K562 (cell line): Measurements from ENCODE around the gene BAIAP2. TPM values are rescaled to one million over a fixed set of nuclear protein-coding genes. Genes with fewer than 3 reads are reported as not detected.
A peak's percentile ranks its signal among the peaks of the same experiment; 100 is the strongest.

Experiments
- ATAC-seq: fragments of 200-7000 bp; cut with Tn5 transposase; 3 replicates; pipeline ENCODE4 v1.9.1; 2020; ENCODE audit warnings: moderate library complexity
- BruUV-seq: library from RNA; stranded (reverse); fragments of 400-500 nt; replicated peaks from 2 replicates; lab custom pipeline; 2021; lab: Mats Ljungman, UMichigan
- CTCF ChIA-PET: fragments of 300-600 bp; formaldehyde crosslinking; extraction: SDS; loops from one replicate; lab custom pipeline; 2021; ENCODE audit warnings: low intra/inter-chr PET ratio; lab: Yijun Ruan, JAX
- POLR2A ChIA-PET: fragments of 300-600, 350-650 bp; sonication (Branson Sonifier 250); formaldehyde crosslinking; extraction: SDS; loops from one replicate; lab custom pipeline; 2021; ENCODE audit warnings: antibody characterized with exemption, inconsistent platforms; lab: Yijun Ruan, JAX
- DNase-seq, 4 experiments: peaks; one replicate each; pipeline versions ENCODE4 v3.0.0 to v3.0.0-alpha.2; 2011 to 2018; ENCODE audit warnings: low spot score in 3 of 4, mixed read lengths in 3 of 4; ENCODE audit errors: extremely low read depth in 1 of 4
- FAIRE-seq: peaks from 2 replicates; lab custom pipeline; 2011; peaks lifted over from hg19 to GRCh38; lab: Jason Lieb, UNC
- H2AFZ ChIP-seq: 2 replicates; pipeline ENCODE4 v1.6.0; 2011; ENCODE audit warnings: low read depth, low read length, control low read depth, inconsistent platforms
- H3K27ac ChIP-seq: fragments of 200-600 bp; 3 replicates; pipeline ENCODE4 v1.8.0; 2011; ENCODE audit warnings: low read depth, mild to moderate bottlenecking, control low read depth, inconsistent platforms, low read length, moderate library complexity, mixed read lengths; ENCODE audit errors: extremely low read depth
- H3K27me3 ChIP-seq, 2 experiments: fragments of 300-600 bp in 1 of 2; 2 replicates in 1 of 2; 3 replicates in 1 of 2; pipeline versions ENCODE4 v1.6.0 to v1.8.0; 2011; ENCODE audit warnings: inconsistent platforms in 2 of 2, low read length in 2 of 2, mild to moderate bottlenecking in 1 of 2, mixed read lengths in 1 of 2, moderate library complexity in 1 of 2; ENCODE audit not compliant: control insufficient read depth in 2 of 2, insufficient read depth in 2 of 2
- H3K36me3 ChIP-seq: fragments of 300-600 bp; 3 replicates; pipeline ENCODE4 v1.8.0; 2011; ENCODE audit warnings: mild to moderate bottlenecking, low read length, inconsistent platforms; ENCODE audit not compliant: control insufficient read depth, insufficient read depth
- H3K4me1 ChIP-seq, 2 experiments: fragments of 200-600 bp in 1 of 2; replicated peaks in 1 of 2; 2 replicates in 1 of 2; 3 replicates in 1 of 2; pipeline versions ENCODE4 v1.5.1 to v1.8.0; 2011; ENCODE audit warnings: inconsistent platforms in 2 of 2, low read length in 2 of 2, mild to moderate bottlenecking in 1 of 2, mixed read lengths in 1 of 2, moderate library complexity in 1 of 2; ENCODE audit not compliant: control insufficient read depth in 2 of 2, insufficient read depth in 2 of 2
- H3K4me2 ChIP-seq: 2 replicates; pipeline ENCODE4 v1.6.1; 2011; ENCODE audit warnings: low read length, control low read depth, inconsistent platforms, mixed read lengths; ENCODE audit not compliant: insufficient read depth
- H3K4me3 ChIP-seq: fragments of 200-600 bp; sonication (generic), shearing (Covaris generic); 2 replicates; pipeline ENCODE4 v1.5.1; 2016; ENCODE audit warnings: control low read depth, inconsistent platforms
- H3K79me2 ChIP-seq: fragments of 200-600 bp; 3 replicates; pipeline ENCODE4 v1.8.0; 2011; ENCODE audit warnings: low read length, inconsistent platforms; ENCODE audit not compliant: control insufficient read depth, insufficient read depth
- H3K9ac ChIP-seq, 2 experiments: 2 replicates each; pipeline versions ENCODE4 v1.6.0 to v1.6.1; 2011; ENCODE audit warnings: low read depth in 2 of 2, low read length in 2 of 2, control low read depth in 1 of 2, inconsistent platforms in 1 of 2, mild to moderate bottlenecking in 1 of 2, mixed read lengths in 1 of 2; ENCODE audit not compliant: insufficient read depth in 1 of 2
- H3K9me1 ChIP-seq: one replicate; pipeline ENCODE4 v1.6.0; 2011; ENCODE audit warnings: inconsistent platforms, mild to moderate bottlenecking, low read length, moderate library complexity; ENCODE audit not compliant: control insufficient read depth, insufficient read depth
- H3K9me3 ChIP-seq: replicated peaks from 2 replicates; pipeline ENCODE4 v1.5.1; 2011; ENCODE audit warnings: low read depth, low read length, inconsistent platforms; ENCODE audit not compliant: control insufficient read depth, insufficient read depth
- H4K20me1 ChIP-seq: replicated peaks from 2 replicates; pipeline ENCODE4 v1.6.1; 2011; ENCODE audit warnings: low read length, inconsistent platforms, mixed read lengths; ENCODE audit not compliant: control insufficient read depth, insufficient read depth
- ARID1B ChIP-seq: fragments of 450-650 bp; IDR thresholded peaks from 2 replicates; pipeline ENCODE4 v1.6.1; 2016; ENCODE audit warnings: antibody characterized with exemption, mild to moderate bottlenecking, inconsistent platforms
- CCNT2 ChIP-seq: IDR thresholded peaks from 2 replicates; pipeline ENCODE4 v1.6.1; 2011; ENCODE audit warnings: borderline replicate concordance, low read depth, mild to moderate bottlenecking, moderate library complexity, mixed read lengths, low read length; ENCODE audit not compliant: insufficient read length; ENCODE audit errors: extremely low read depth
- ESRRA ChIP-seq: fragments of 450-650 bp; IDR thresholded peaks from 2 replicates; pipeline ENCODE4 v1.6.1; 2014; ENCODE audit warnings: low read depth, mild to moderate bottlenecking, moderate library complexity, borderline replicate concordance
- HMGN3 ChIP-seq: IDR thresholded peaks from 2 replicates; pipeline ENCODE4 v1.6.1; 2011; ENCODE audit warnings: borderline replicate concordance, low read depth, mild to moderate bottlenecking, mixed read lengths, low read length; ENCODE audit not compliant: insufficient read length; ENCODE audit errors: extremely low read depth
- HOXB6 ChIP-seq: fragments of 250-450 bp; sonication (Bioruptor Pico); IDR thresholded peaks from 2 replicates; pipeline ENCODE4 v1.5.1; 2022; ENCODE audit warnings: mild to moderate bottlenecking, borderline replicate concordance
- KLF16 ChIP-seq: IDR thresholded peaks from 2 replicates; pipeline ENCODE4 v1.6.1; 2016; ENCODE audit warnings: antibody characterized with exemption
- MBD2 ChIP-seq: sonication (generic); IDR thresholded peaks from 2 replicates; pipeline ENCODE4 v1.6.1; 2016; ENCODE audit warnings: low read depth, borderline replicate concordance
- NR2F6 ChIP-seq: fragments of 450-650 bp; formaldehyde crosslinking; IDR thresholded peaks from 2 replicates; pipeline ENCODE4 v1.4.0; 2020; ENCODE audit warnings: mild to moderate bottlenecking
- RNF2 ChIP-seq: sonication (generic); IDR thresholded peaks from 2 replicates; pipeline ENCODE4 v1.6.1; 2016
- SP1 ChIP-seq: sonication (generic); formaldehyde crosslinking; IDR thresholded peaks from 2 replicates; pipeline ENCODE4 v1.8.1; 2022; ENCODE audit warnings: mild to moderate bottlenecking, missing genetic modification reagents
- STAT5A ChIP-seq: IDR thresholded peaks from 2 replicates; pipeline ENCODE4 v1.6.1; 2012; ENCODE audit warnings: low read length, inconsistent platforms, borderline replicate concordance
- VEZF1 ChIP-seq: fragments of 200-800 bp; sonication (Bioruptor generic); IDR thresholded peaks from 2 replicates; pipeline ENCODE4 v1.6.1; 2017; ENCODE audit warnings: missing genetic modification characterization, missing compliant biosample characterization
- ZMIZ1 ChIP-seq, 2 experiments: fragments of 150-350 bp in 1 of 2; IDR thresholded peaks; 2 replicates each; pipeline ENCODE4 v1.6.1; 2012 to 2016; ENCODE audit warnings: low read depth in 2 of 2, low read length in 2 of 2, mild to moderate bottlenecking in 1 of 2, moderate library complexity in 1 of 2
- ZNF717 ChIP-seq: fragments of 250-450 bp; sonication (Bioruptor Pico); IDR thresholded peaks from 2 replicates; pipeline ENCODE4 v1.5.0; 2021
- ZNF740 ChIP-seq, 3 experiments: fragments of 200-800 bp in 1 of 3; sonication (Bioruptor generic) in 1 of 3; sonication (generic) in 1 of 3; formaldehyde crosslinking in 1 of 3; IDR thresholded peaks; 2 replicates each; pipeline versions ENCODE4 v1.6.1 to v1.8.0; 2016 to 2022; ENCODE audit warnings: mild to moderate bottlenecking in 2 of 3, missing compliant biosample characterization in 2 of 3, missing genetic modification characterization in 2 of 3, missing genetic modification reagents in 1 of 3
- ZNF76 ChIP-seq: fragments of 250-450 bp; sonication (Bioruptor Pico); IDR thresholded peaks from 2 replicates; pipeline ENCODE4 v1.4.0; 2020; ENCODE audit warnings: mild to moderate bottlenecking, moderate library complexity, borderline replicate concordance
- WGBS: fragments of 100-300 bp; shearing (Covaris generic); methylation state at CpG from one replicate; pipeline ENCODE4 v1.1.6; 2016; ENCODE audit warnings: low coverage, mixed read lengths; ENCODE audit not compliant: insufficient coverage; ENCODE audit errors: missing lambda C conversion rate; 5-methylcytosine and 5-hydroxymethylcytosine counted together
- in situ Hi-C: fragments of 300-500 bp; cut with MboI; formaldehyde crosslinking; loops from 4 replicates; pipeline ENCODE4 v1.15.0; 2018; ENCODE audit warnings: inconsistent platforms, mixed read lengths
- intact Hi-C: fragments of 100-400 bp; cut with micrococcal nuclease; formaldehyde crosslinking; loops from 2 replicates; pipeline ENCODE4 v1.14.2; 2022
- polyA plus RNA-seq, 8 experiments: library from polyadenylated mRNA; depleted of rRNA in 4 of 8; stranded (reverse) in 5 of 8; unstranded in 3 of 8; fragments of >200 nt; fragmentation: Nextera tagmentation in 2 of 8; fragmentation: Illumina TruSeq in 1 of 8; extraction: Ambion mirVana in 2 of 8; extraction: Trizol in 1 of 8; gene quantifications; 2 replicates each; pipeline versions ENCODE4 v1.2.1 to v1.2.3, GENCODE V29; 2011 to 2014; ENCODE audit warnings: inconsistent platforms in 1 of 8, missing spikeins in 1 of 8
- total RNA-seq, 7 experiments: library from RNA; depleted of rRNA in 6 of 7; stranded (reverse); fragments of >200 nt in 6 of 7; fragmentation: Illumina TruSeq in 2 of 7; extraction: Trizol in 2 of 7; gene quantifications; 2 replicates each; pipeline versions ENCODE4 v1.2.1 to v1.2.3, GENCODE V29; 2011 to 2021; ENCODE audit warnings: low replicate concordance in 1 of 7

Gene BAIAP2
- total and polyA plus RNA-seq, 9 of the 15 experiments (the other 6 are each of a cell fraction or from before 2014, with no cell fraction given) = 2.3 to 51.6 (median 18.4) TPM

GRCh38 chr17:81109957-81110356 is 75.0 kb downstream of the BAIAP2 start:
- peaks cover 19% of the 10 kb centered on the region; the same call in 1 of the 3 replicates for H3K36me3 ChIP-seq
- 52% methylated on average over 22 of the region's 22 CpGs for WGBS
- no peak for TF ChIP-seq ZMIZ1 (IDR thresholded peaks at IDR 0.05; ENCODE audit: low read depth in 2 of 2, low read length in 2 of 2)
- peak; percentile 20; the same call in 1 of the 2 replicates for TF ChIP-seq VEZF1 (CRISPR knock-in tag)
- 0 out of 2 replicates have a peak, but pooled peaks have one; percentile 25 for TF ChIP-seq MBD2
- no peak for TF ChIP-seq ZNF76 (CRISPR knock-in tag)
- TF ChIP-seq RNF2 = peak; percentile 24; the same call in 1 of the 2 replicates
- TF ChIP-seq NR2F6 (CRISPR knock-in tag) = no peak
- TF ChIP-seq HMGN3 = peak; percentile 23
- no peak for TF ChIP-seq ZNF717
- peak; percentile 38 for TF ChIP-seq CCNT2
- peak; percentile 86; the same call in 1 of the 2 replicates for TF ChIP-seq ESRRA
- TF ChIP-seq KLF16 = peak; percentile 45; the same call in 1 of the 2 replicates
- TF ChIP-seq ZNF740 (CRISPR knock-in tag; IDR thresholded peaks at IDR 0.05) = no peak
- no peak for TF ChIP-seq ZNF740 (tag; IDR thresholded peaks at IDR 0.05)
- no peak for TF ChIP-seq STAT5A
- peak; percentile 25; the same call in 1 of the 2 replicates for TF ChIP-seq ARID1B
- peak; percentile 35; the same call in 1 of the 2 replicates for TF ChIP-seq SP1
- no peak for TF ChIP-seq HOXB6 (CRISPR knock-in tag)

More at GRCh38 chr17:81109957-81110356, 75.0 kb downstream of the BAIAP2 start:
- Histone ChIP-seq H3K9ac (peak overlapping the region in 1 of 2 experiments; percentile 61; a peak in 2 of 4 replicates), H3K27me3 (no peaks in the 10 kb centered on the region), H3K9me1 (peaks cover 2% of the 10 kb centered on the region), H3K4me2 (no peak overlapping the region), H4K20me1 (0 out of 2 replicates have a peak, but pooled peaks cover 4% of the 10 kb centered on the region), H3K4me3 (no peak overlapping the region), H3K27ac (no peak overlapping the region), H3K4me1 (peaks cover 7 to 68% of the 10 kb centered on the region in 2 experiments), H2AFZ (no peak overlapping the region), H3K79me2 (no peaks in the 10 kb centered on the region), H3K9me3 (no peaks in the 10 kb centered on the region)
- FAIRE-seq (no peak), DNase-seq (peak in 3 of 4 experiments; percentile 39 to 54 (median 44)), ATAC-seq (0 out of 3 replicates have a peak, but pooled peaks have one; percentile 33)
- POLR2A ChIA-PET = interaction anchor here (0.6 to 1.1 kb wide), 2 partner anchors 89 to 742 kb away, joined by 3 read pairs; no protein-coding TSS in a partner anchor
- no TSS peak for BruUV-seq
- CTCF ChIA-PET = no interaction called here
- in situ Hi-C loops (no loop called here), intact Hi-C loops (no loop called here)
